Endothelial cell of umbilical vein (primary cell): ENCODE results near the gene PTGDR.

Experiments used
- CTCF ChIP-seq, 2 donors: IDR thresholded peaks; 1 replicate in 1 of 2; 2 replicates in 1 of 2; pipeline ENCODE4 v1.5.1; 2011; ENCODE audit warnings: low read length in 2 of 2, mild to moderate bottlenecking in 2 of 2, moderate library complexity in 2 of 2, control low read depth in 1 of 2, inconsistent platforms in 1 of 2, low read depth in 1 of 2; ENCODE audit not compliant: insufficient read depth in 1 of 2; ENCODE audit errors: extremely low read depth in 1 of 2
- EZH2 ChIP-seq: IDR thresholded peaks from 2 replicates; pipeline ENCODE4 v1.6.1; 2012; ENCODE audit warnings: borderline replicate concordance, low read depth, mild to moderate bottlenecking, moderate library complexity, low read length, inconsistent platforms; ENCODE audit not compliant: severe bottlenecking
- FOS ChIP-seq: IDR thresholded peaks from 2 replicates; pipeline ENCODE4 v1.6.1; 2011; ENCODE audit warnings: mild to moderate bottlenecking, low read length, moderate library complexity, borderline replicate concordance; ENCODE audit not compliant: insufficient read depth

GRCh38 chr14:52259434-52259833 lies 8.1 kb upstream of the PTGDR start:
- TF ChIP-seq FOS (no peak), EZH2 (no peak), CTCF (IDR thresholded peaks at IDR 0.05; ENCODE audit: extremely low read depth in 1 of 2, insufficient read depth in 1 of 2, low read depth in 1 of 2, low read length in 2 of 2) (no peak)
